SIG-M5 treated with dmso at 0.1 percent for 504 hours (cell line): ENCODE results near the gene PREP.
"Not testable (repeated sequence)": the region's sequence is repeated elsewhere in the genome, so short reads cannot be mapped to it uniquely, and the experiment has no call there.

Experiments used
- DNase-seq: peaks from one replicate; lab custom pipeline; 2025; ENCODE audit not compliant: unreplicated experiment; lab: John Stamatoyannopoulos, UW

The PREP gene

DNA sequence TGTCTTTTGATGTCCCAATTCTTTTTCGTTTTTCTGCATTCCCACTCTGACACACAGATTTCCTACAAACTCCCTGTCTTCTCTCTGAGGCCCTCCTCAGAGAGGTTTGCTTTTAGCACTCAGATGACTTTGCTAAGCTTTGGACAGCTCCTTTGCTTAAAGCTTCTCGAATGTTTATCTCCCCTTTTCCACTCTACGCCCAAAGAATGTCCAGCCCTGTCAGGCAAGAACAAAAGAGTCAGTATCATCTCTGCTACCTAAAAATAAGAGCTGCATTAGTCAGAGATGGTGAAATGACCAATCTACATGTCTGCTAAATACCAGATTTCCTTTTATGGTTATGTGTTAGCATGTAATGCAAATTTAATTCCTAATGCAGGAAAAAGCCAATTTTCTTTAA lies 56.8 kb downstream of the PREP start:
- DNase-seq = no peak

DNA sequence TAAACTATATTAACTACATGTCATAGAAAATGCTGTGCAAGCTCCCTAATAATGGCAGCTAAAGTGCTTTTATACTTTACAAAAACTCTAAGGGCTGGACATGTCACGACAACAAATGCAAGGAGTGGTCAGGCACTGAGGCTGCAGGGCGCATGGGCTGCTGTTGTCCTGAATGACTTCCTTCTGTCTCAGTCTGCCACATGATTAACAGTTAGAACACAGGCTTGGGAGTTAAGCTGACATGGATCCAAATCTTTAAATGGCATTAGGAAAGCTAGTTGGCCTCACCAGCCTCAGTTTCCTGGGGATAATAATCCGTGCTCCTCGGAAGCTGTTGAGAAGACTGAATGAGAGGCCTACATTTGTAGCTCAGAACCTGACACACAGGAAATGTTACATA lies 57.4 kb downstream of the PREP start:
- no peak for DNase-seq

DNA sequence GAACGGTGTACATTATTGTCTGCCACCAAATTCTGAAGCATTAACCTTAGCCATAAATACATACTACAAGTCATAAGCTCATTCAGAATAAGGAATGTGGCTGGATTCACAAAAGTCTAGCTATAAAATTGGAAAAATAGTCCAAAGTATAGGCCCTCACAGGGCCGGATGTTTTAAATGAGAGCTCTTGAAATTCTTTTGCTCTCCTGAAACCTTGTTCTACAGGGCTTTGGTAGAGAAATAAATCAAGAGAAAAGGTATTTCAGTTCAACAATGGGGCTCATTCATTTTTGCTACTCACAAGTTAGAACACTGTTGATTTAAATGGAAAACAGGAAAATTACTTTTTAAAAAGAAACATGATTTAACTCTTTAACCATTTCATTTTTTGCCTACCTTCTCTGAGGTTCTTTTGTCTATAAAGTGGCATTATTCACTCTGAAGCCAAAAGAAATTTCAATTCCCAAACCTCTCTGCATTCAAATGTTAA lies 58.0 kb downstream of the PREP start:
- DNase-seq = no peak

DNA sequence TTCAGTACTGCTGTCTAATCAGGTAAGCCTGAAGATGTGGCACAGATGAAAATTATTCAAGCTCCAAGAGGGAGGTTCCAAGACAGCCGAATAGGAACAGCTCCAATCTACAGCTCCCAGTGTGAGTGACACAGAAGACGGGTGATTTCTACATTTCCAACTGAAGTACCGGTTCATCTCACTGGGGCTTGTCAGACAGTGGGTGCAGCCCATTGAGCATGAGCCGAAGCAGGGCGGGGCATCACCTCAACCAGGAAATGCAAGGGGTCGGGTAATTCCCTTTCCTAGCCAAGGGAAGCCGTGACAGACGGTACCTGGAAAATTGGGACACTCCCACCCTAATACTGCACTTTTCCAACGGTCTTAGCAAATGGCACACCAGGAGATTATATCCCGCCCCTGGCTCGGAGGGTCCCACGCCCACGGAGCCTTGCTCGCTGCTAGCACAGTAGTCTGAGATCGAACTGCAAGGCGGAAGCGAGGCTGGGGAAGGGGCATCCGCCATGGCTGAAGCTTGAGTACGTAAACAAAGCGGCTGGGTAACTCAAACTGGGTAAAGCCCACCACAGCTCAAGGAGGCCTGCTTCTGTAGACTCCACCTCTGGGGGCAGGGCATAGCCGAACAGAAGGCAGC lies 64.4 kb downstream of the PREP start:
- DNase-seq = not testable (repeated sequence)

DNA sequence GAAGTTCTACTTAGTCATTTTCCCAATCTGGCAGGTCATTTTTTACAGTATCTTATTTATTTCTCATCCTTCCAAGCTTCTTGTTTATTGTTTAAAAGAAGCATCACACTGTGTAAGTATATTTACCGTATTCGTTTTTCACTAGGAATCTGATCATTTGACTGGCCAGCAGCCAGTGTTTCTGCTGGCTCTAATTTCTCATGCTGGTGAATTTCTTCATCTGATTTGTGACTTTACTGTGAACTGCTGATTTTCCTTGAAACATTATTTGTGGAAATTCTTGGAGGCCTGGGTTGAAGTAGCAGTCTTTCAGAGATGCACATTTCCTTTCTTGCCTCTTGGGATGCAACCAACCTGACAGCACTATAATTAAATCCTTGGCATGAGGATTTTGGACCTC lies 65.9 kb downstream of the PREP start:
- no peak for DNase-seq

DNA sequence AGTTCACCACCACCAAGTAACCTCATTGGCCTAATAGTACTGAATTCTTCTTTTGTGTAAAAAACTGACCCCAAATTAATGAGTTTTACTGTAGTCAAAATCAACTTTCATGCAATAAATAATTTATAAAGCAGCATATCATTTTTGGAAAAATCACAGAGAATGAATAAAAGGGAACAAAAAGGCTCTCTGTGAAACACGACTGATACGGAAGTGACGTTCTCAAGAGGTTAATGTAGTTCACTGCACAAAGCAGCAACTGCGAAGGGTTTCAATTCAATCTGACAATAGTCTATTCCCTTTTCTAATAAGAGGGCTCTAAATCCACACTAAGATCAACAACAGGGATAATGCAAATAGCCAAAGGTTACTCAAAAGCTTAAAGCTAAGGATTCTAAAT lies 70.3 kb downstream of the PREP start:
- no peak for DNase-seq

DNA sequence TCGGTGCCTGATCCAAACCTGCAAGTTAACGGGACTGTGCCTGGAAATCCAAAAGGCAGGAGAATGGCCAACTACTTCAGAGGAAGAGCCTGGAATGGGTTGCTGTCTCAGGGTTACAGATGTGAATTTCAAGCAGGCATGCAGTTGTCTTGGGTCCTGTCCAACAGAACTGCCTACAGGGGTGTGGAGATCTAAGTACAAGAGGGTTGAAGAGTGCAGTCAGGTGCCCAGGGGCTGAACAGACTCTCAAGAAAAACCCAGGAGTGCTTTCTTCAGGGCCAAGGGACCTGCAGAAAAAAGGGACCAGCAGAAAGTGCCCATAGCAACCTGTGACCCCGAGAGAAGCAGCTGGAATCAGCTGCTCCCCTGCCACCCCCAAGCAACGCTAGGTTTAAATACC lies 71.0 kb downstream of the PREP start:
- DNase-seq = no peak

DNA sequence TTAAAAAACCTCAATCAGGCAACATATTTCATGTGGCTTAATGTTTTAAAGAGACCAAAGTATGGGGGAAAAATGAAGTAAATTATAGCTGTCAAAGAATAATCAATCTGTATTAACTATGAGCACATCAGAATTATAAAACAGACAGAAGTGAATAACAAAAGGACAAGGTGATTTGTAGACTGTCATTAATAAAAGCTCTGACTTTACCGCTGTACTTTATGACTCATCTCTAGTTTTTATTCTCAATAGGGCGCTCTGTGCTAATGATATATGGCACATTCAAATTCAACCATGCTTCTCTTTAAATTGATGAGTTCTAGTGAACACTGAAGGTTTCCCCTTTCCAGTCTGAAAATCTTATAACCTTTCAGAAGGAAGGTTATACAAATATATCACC lies 72.0 kb downstream of the PREP start:
- DNase-seq = no peak

DNA sequence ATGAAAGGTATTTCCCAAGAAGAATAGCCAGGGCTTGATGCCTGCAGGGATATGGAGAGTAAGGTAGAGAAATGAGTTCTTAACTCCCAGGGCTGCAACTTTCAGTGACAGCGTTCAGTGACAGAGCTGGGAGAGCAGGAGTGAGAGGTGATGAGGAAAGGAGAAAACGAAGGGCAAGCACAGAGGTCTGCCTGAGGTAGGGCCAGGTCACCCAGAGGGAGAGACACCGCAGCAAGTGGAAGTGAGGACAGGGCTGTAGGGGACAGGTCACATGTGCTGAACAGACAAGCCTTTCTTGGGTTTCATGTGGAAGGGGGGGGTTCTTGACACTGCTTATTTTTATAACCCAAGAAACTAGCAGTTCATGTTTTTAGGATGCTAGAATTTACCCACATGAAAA lies 72.5 kb downstream of the PREP start:
- no peak for DNase-seq

DNA sequence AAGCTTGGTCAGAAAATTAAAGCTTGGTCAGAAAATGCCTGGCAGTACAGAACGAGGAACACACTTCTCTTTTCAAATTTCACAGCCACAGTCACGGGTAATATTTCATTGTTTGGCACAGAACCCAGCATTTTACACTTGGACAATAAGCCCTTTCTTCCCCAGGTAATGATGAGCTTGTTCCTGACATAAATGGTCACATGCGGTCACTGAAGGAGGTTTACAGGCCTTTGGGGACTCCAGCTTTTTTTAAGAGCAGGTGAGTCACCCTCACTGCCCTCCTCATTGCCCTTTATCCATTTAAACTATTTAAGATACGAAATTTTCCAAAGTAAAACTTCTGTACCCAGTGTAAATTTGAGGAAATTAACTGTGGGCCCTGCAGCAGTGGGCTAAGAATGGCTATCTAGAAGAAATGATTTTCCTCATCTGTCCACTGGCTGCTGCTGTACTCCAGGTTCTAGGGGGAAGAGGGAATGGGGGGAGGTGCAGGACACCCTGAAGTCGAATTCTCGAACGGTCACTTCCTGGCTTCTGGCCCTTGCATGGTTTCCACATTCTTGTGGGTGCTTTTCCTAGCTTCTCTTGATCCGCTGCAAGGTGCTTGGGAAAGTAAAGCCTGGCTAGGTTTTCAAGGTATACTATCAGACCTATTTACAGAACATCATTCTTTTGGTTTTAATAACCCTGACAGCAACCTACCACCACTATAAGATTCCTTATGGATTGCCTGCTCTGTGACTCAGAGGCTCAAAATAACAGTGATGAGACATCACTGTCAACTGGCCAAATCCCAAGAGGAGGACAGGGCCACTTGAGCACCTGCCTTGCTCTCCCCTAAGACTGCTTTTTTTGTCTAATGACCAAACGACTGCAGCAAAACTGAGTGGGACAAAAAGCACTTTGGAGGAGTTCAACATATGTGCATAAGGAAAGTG lies 75.8 kb downstream of the PREP start:
- DNase-seq = no peak

DNA sequence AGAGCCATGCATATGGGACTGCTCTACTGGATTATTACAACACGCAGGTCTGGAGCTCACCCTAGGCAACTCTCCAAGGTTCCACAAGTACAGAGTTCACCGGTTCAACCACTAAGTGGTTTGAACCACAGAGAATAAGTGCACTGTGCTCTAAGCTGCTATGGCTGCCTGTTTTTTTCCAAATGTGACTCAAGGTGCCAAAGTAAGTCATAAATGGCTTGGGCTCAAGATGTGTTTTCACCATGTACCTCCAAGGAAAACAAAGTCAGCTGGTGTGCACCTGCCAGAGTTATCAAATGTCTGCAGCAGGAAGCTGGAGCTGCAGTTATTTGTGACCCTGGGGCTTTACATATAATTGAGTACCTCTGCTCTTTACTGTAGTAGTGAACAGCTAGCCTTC lies 76.7 kb downstream of the PREP start:
- no peak for DNase-seq

DNA sequence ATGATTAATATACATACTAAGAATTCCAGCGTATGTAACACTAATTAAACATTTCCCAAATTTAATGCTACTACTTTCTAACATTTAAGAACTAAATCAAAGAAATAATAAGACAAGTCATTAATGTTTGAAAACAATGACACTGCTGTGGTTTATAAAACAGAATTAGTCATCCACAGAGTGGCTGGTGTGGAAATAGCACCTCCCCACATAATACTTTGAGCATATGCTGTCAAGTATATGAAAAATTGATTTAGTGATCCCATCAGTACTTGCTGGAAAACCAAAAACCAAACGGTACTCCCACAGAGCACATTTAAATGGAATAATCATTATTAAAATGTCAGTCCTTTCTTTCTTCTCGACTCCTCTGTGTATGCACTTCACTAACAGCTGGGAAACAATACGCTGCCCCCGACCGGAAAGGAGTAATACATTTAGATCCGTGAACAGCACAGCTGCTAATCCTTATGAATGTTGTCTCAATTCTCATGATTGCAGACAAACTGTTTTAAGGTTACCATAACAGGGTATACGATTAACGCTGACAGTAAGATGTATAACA lies 78.4 kb downstream of the PREP start:
- no peak for DNase-seq

DNA sequence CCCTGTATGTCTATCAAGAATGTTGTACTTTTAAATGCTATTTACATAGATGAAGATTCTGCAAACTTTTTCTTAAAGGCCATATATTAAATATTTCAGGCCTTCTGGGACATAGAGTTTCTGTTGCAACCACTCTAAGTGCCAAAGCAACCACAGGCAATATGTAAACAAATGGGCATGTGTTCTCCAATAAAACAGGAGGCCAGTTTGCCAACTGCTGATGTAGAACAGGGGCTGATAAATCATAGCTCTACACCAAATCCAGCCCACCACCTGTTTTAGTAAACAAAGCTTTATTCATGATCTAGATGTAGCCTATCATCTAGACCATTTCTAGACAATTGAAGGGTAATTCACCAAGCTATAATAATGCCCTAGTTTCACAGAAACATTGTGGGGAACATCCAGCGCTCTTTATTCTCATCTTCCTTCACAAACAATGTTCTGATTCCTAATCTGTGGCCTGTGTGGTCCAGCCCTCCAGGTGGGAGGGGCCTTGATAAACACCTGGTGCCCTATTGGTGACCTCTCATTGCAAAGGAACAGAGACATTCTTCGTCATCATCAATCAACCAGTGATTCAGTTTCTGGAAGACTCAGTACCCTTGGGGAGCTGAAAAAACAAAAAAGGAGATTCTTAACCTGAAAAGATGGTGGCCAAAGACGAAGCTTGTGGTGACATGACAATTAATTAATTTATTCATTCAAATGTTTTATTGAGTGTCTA lies 80.2 kb downstream of the PREP start:
- DNase-seq = no peak

DNA sequence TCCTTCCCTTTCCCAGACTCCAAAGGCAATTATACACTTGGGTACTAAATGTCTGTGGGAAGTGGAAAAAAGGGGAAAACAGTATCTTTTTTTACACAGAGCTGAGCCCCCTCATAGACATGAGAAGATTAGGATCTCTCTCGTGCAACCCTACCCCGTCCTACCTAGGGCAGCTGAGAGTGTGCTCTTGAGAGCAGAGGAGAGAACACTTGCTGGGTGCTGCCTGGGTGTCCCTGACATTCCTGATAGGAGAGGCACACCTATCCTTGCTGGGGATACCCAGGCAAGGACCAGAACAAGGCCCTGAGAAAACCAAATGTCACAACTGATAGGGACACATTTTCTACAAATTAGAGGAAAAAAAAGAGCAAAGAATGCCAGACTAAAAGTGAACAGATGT lies 81.2 kb downstream of the PREP start:
- no peak for DNase-seq

DNA sequence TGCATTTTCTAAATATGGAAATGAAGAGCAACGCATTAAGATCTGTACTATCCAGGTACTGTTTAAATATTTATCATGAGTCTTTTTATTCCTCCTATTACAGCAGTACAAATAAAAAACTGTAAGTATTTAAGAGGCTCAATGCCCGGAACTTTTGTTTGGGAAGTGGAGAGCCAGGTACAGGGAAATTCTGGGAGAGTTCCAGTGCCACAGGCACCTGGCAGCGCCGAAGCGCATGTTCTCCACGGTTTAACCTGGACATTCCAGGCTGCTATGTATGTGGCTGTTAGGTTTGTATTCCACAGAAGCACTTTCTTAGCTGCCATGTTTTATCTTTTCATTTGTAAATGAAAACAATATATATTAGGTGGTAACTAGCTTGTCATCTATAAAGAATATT lies 81.7 kb downstream of the PREP start:
- DNase-seq = no peak

DNA sequence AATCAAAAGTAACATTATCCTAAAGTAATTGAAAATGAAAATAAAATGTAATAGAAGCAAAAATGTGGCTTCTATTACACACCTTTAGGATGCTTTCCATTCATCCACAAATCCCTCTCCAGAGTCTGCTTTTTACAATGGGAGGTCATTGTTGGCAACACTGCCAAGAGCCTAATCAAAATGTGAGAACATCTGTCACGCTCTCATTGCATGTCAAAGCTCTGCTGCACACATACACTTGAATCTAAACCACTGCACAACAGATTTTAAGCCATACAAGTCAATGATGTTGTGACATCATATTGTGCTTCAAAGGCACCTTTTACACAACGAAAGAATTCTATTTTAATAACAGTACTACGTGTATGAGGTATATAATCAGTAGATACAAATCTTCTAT lies 82.1 kb downstream of the PREP start:
- DNase-seq = no peak

DNA sequence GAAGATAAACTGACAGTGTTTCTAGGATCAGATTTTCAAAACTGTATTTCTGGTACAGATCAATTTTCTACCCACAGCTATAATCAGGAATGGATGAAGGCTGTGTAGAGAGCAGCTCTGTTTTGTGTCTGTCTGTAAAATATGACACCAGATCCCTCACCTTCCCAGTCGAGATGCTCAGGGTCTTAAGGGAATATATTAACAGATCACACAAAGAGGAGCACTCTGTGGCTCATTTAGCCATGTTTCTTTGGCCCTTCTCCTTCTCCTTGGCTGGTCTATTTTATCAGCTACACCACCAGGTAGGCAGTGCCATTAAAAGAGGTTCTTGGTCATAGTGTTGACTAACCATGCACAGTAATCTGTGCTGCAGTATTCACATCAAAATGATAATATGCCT lies 82.6 kb downstream of the PREP start:
- DNase-seq = no peak

DNA sequence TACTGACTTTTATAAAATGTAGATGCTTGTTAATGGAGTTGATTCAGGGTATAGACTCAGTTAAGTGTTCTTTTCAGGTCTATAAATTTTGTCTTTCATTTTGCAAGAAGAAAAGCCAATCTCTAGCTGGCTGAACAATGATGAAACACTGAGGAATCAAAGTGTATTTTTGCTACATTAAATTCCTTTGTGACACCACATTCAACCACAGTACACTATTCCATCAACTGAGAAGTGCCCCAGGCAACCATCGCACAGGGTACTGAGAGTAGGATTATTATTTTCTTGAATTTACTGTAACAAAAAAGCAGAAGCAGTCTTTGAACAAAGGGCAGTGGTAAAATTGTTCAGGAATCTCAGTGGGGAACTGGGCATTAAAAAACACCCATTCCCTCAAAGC lies 83.6 kb downstream of the PREP start:
- no peak for DNase-seq

DNA sequence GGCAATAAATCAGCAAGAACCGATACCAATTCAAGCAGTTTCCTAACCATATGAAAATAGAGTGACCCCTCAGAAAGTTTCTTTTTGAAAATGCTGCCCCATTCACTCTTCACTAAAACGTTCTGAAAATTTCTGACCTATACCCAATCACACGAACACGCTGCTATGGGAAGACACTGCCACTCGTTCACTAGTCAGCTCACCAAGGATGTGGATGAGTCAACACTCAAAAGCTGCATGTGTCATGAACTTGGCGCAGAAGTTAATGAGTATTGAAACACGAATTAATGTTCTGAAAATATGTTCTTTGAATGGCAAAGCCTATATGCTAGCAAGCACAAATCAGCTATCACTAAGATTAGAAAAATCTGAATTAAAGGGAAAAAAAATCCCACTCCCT lies 84.2 kb downstream of the PREP start:
- DNase-seq = no peak

DNA sequence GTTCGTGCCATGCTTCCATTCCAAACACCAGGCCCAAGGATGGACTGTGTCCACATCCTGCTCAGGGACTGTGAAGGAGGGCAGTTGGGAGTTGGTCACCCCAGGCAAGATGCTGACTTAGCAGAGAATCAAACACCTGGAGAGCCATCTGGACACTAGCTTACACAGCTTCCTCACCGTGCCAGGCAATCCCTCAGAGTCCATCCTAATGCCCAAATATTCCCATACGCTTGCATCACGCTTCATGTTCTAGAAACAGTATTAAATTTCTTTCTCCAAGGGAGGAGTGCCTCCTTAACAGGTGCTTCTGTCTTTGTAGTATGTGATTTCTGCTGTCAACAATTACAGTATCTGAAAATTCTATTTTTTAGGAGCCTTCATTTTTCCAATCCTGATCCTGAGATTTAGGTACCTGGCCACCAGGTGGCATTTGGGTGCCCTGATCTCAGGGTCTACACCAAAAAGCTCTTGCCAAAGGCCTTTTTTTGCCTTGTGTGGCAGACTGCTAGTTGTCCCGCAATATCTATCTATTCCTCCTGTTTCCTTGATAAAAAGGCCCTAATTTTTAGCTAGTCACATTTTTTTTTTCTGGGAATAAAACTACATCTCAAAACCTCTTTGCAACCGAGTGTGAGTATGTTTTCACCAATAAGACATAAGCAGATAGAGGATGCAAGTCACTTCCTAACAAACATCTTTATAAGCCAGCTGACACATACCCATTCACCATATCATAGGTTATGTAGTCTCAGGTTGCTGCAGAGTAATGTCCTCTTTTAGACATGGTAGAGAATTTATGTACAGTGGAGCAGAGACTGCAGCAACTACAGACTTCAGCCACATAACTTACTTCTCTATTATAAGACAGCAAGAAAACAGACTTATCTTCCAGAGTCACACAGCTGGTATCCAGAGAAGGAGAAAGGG lies 85.0 kb downstream of the PREP start:
- DNase-seq = no peak
